GM18517 (cell line): Measurements from ENCODE around the gene MINDY4.

ENCODE experiments used
- ATAC-seq: cut with Tn5 transposase; IDR thresholded peaks from one replicate; pipeline ENCODE4 v1.9.1; 2021; ENCODE audit warnings: mild to moderate bottlenecking, moderate library complexity; ENCODE audit not compliant: unreplicated experiment

The MINDY4 gene

GRCh38 chr7:30873656-30874055 lies 102.4 kb downstream of the MINDY4 start:
- no peak for ATAC-seq

DNA sequence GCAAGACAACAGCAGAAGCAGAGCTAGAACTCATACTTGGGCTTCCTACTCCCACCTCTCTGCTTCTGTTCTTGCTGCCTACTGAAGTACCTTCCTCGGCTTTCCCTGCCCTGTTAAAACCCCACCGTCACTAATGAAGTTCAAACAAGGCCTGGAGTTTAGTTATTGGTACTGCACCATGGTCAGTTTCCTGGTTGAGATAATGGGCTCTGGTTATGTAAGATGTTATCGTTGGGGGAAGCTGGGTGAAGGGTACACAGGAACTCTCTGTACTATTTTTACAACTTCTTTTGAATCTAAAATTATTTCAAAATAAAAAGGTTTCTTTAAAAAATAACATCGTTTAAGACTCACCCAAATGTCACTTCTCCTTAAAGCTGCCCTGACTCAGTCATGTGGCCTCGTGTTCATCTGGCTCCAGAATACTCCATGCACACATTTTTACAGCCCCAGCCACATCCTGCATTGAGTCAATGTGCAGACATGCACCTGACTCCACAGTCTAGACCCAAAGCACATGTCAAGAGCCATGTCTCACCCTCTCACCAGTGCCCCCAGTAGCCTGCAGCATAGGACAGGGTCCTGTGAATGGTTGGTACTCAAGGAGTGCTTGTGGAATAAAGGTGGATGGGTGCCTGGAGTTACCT lies 103.6 kb downstream of the MINDY4 start:
- no peak for ATAC-seq

DNA sequence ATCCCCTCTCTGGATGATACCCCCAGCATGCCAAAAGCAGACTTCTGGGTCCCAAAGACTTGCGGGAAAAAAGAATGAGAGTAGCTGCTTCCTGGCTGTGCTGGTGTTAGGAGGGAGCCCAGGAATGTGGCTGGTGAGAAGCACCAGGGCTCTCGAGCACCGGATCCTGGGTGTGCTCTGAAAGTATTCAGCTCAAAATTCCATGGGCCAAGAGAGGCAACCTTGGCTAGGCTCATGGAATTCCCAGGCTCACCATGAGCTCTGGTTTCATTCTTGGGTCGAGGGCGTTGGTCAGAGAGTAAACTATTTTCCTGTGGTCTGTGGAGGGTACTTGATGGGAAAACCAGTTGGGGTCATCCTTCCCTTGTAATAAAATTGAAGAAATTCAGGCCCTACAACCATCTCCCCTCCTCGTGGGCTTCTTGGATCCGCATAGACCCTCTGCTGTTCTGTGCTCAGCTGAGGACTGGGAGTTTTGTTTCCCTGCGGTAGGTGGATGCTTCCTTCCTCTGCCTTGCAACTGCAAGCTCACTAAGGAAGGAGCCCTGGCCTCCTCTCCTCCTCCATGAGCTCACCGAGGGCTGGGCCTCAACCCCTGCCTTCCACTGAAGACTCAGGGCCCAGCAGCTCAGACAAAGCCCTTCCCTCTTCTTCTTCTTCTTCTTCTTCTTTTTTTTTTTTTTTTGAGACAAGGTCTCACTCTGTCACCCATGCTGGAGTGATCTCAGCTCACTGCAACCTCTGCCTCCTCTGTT lies 106.0 kb downstream of the MINDY4 start:
- ATAC-seq: no peak

DNA sequence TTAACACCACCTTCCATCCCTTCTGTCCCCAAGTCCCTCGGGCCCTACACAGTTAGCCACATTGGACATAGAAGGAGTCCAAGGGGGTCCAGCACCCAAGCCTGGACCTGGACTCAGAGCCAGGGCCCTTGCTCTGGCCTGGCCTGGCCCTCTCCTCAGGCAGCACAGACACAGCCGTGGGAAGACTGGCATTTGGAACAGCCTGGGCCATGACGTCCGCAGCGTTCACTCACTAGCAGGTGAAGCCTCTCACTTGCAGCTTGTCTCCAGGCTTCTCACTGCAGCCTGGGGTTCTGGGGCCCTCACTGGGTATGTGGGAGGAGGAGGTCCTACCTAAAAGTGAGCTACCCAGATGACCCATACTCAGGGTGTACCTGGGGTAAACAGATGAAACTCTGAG lies 106.8 kb downstream of the MINDY4 start:
- no peak for ATAC-seq

- ATAC-seq: no peak
Observed at GRCh38 chr7:30879139-30880124, 108.2 kb downstream of the MINDY4 start.

DNA sequence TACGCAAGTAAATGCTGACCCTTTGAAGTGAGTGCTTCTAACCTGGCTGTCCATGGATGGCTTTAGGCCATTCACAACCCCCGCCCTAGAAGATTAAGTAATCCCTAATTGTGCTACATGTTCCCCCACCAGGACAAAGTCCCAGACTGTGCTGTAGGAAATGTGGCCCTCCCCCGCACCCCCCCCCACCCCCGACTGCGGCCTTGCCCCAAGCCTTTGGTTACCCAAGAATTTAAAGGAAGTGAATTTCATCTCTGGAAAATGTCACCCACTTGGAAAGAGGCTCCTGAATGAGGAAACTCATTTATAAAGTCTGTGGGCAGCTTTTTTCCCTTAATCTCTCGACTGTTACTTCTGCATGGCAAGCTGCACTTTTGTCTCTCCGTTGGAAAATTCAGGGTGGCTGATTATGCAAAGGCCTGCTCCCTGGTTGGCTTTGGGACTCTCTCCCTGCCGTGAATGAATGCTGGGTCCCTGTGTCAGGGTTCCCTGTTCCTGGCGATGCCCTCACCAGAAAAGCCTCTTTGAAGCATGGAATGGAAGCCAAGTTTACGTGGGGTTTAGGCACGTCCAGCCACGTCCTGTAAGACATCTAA lies 109.0 kb downstream of the MINDY4 start:
- no peak for ATAC-seq

- no peak for ATAC-seq
Observed at GRCh38 chr7:30880941-30881340, 109.7 kb downstream of the MINDY4 start.

DNA sequence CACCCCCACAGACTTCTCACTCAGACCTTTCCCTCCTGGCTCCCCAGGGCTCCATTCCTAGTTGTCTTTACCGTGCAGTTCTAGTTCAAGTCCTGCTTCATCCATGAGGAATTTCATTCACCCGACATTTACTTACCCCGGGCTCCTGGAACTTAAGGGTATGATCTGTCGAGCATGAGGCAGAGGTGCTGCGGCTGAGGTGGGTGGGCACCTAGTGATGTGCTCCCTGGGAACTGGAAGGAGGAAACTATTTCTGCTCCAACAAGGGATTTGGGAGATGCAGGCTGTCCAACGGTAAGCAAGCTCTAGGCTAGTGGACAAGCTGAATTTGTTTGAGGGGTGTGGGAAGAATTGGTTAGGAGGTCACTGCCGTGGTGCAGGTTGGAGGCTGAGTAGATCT lies 110.2 kb downstream of the MINDY4 start:
- ATAC-seq: no peak

DNA sequence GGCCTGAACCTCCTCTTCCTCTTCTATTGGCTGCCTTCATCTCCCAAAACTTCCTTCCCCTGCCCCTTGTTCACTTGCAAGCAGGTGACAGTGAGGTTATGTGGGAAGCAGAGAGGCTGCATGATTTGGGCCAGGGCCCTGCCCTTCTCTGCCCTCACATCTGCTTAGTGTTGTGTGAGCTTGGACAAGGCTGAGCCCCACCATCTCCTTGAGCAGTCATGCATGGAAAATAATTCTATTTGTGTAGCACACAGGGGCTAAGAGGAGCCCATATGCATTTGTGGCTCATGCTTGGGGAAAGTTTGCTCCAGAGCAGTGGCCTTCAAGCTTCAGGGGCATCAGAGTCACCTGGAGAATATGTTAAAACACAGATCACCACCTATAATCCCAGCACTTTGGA lies 113.7 kb downstream of the MINDY4 start:
- ATAC-seq: no peak

- no peak for ATAC-seq
Observed at GRCh38 chr7:30886608-30887011, 115.4 kb downstream of the MINDY4 start.

GRCh38 chr7:30887464-30887872 lies 116.3 kb downstream of the MINDY4 start:
- ATAC-seq: no peak

GRCh38 chr7:30888747-30889146 lies 117.5 kb downstream of the MINDY4 start:
- no peak for ATAC-seq

GRCh38 chr7:30890226-30890625 lies 119.0 kb downstream of the MINDY4 start:
- no peak for ATAC-seq

GRCh38 chr7:30893357-30893756 lies 122.1 kb downstream of the MINDY4 start:
- ATAC-seq: no peak

GRCh38 chr7:30894009-30894408 lies 122.8 kb downstream of the MINDY4 start:
- no peak for ATAC-seq

DNA sequence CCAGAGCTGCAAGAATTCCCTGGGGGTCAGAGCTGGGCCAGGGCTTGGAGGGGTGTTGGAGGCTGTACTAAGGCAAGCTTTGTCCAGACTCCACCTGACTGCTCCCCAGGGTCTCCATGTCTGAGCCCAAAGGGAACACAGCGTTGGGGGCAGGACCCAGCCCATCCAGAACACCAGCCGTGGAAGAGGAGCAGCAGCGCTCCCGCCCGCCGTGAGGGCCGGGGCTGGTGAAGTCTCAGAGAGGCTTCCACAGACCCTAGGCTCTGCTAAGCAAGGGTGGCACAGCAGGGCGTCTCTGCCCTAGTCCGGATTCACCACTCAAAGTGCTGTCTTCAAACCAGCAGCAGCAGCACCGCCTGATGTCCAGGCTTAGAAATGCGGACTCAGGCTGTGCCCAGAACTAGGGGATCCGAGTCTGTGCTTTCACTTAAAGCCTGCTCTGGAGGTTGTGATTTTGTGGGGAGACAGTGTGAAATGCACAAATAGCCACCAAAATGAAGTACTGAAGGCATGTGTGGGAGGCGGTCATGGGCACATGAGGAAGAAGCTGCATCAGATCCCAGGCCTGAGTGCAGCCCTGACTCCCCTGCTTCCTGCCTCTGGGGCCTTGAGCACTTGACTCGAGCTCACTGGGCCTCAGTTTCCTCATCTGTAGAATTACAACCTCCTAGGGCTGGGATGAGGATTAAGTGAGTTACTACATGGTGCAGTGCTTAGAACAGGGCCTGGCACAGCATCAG lies 123.8 kb downstream of the MINDY4 start:
- no peak for ATAC-seq

DNA sequence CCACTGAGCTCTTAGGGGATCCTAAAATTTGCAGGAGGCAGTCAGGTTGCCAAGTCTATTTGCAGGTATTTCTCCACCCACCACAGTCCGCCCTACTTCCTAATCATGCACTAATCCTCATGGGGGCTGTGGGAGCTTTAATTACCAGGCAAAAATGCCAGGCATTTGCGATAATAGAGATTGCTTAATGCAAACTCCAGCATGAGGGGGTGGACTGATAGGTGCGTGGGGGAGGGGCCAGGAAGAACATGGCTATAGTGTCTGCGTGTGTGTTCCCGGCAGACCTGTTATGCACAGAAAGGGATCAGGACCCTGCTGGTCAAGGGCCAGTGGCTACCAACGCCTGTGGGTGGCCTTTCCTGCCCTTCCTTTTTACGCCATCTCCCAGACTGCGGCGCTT lies 124.8 kb downstream of the MINDY4 start:
- no peak for ATAC-seq

DNA sequence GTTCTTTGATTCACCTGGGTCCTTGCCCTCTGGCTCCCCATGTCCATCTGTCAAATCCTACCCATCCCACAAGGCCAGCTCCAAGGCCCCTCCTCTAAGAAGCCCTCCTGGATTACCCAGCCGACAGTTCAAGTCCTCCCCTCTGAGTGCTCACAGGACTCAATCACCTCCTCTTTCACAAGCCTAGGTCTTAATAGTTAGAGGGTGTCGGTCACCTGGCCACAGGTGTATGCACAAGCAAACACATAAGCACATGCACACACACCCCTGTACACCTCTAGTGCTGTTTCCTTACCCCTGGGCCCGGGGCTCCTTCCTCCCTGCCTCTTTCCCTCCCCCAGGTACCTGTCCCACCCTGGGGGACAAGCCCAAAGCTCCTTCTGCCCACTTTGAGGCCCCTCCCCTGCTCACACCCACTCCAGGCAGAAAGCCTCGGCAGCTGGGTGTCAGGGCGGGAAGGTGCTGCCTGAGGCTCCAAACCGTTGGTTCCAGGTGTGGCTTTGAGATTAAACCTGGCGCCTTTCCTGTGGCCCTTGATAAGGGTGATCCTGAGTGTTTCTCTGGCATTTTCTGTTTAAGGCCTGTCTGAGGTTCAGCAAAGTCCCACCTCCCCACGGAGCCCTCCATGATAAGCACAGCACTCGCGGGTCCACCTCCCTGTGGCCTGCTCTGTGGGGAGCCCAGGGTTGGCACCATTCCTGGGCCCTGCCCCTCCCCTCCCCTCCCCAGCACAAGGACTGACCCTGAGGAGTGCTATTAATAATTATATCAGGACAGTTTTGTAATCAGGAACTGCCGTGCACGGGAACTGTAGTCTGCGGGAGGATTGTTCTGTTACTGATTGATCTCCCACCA lies 125.8 kb downstream of the MINDY4 start:
- no peak for ATAC-seq

DNA sequence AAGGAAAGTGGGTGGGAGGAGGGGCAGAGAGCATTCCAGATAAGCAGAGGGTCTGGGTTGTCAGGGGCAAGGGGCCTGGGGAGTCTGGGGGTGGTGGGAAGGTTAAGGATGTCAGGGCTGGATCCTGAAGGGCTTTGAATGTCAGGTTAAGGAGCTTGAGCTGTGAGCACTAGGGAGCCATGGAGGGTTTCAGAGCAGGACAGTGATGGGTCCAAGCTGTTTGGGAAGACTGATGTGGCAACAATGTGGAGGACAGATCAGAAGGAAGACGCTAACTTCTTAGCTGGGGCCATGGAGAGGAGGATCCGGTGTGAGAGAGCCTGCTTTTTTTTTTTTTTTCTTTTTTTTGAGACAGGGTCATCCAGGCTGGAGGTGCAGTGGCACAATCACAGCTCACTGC lies 126.6 kb downstream of the MINDY4 start:
- no peak for ATAC-seq
